ENCODE results near the gene NTF4. TPM values are rescaled to one million over a fixed set of nuclear protein-coding genes. Genes with fewer than 3 reads are reported as not detected.

Gene NTF4
- total and polyA plus RNA-seq, 2 of the 13 experiments (the other 11 are each of a cell fraction or from before 2014, with no cell fraction given): not detected

DNA sequence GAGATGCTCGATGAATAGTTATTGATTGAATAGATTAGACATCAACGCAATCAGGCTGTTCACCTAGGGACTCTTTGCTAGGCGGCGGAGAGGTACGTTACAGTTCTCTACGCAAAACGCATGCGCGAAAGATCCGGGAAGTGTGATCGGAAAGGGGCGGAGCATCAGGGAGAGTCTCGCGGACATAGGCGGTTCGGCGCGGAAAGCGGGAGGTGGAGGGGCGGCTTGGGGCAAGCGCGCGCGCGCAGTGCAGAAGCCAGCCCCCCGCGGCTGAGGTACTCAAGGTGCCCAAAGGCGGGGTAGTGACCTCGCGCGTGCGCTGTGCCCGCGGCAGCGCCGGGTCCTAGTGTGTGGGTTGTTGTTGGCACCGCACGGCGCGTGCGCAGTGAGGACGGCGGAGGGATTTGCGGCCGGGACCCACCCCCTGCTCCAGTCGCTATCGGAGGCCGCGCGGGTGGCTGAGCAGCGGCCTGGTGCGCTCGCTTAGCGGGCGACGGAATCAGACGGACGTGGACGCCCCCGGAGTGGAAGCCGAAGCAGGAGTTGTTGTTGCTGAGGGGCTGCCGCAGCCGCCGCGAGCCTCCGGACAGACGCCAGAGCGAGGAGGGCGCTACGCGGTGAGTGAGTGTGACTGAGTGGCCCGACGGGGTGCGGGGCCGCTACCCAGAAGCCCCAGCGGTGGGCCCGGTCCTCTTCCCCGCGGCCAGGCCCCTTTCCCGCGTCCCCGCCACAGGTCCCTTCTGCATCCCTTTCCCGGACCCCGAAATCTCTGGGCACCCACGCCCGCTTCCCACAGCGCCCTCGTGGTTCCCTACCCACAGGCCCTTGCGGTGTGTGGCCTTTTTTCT, 20.6 kb upstream of the NTF4 start, which contains the start of gene SNRNP70 (continued):
- TF ChIP-seq, protein P1, sequence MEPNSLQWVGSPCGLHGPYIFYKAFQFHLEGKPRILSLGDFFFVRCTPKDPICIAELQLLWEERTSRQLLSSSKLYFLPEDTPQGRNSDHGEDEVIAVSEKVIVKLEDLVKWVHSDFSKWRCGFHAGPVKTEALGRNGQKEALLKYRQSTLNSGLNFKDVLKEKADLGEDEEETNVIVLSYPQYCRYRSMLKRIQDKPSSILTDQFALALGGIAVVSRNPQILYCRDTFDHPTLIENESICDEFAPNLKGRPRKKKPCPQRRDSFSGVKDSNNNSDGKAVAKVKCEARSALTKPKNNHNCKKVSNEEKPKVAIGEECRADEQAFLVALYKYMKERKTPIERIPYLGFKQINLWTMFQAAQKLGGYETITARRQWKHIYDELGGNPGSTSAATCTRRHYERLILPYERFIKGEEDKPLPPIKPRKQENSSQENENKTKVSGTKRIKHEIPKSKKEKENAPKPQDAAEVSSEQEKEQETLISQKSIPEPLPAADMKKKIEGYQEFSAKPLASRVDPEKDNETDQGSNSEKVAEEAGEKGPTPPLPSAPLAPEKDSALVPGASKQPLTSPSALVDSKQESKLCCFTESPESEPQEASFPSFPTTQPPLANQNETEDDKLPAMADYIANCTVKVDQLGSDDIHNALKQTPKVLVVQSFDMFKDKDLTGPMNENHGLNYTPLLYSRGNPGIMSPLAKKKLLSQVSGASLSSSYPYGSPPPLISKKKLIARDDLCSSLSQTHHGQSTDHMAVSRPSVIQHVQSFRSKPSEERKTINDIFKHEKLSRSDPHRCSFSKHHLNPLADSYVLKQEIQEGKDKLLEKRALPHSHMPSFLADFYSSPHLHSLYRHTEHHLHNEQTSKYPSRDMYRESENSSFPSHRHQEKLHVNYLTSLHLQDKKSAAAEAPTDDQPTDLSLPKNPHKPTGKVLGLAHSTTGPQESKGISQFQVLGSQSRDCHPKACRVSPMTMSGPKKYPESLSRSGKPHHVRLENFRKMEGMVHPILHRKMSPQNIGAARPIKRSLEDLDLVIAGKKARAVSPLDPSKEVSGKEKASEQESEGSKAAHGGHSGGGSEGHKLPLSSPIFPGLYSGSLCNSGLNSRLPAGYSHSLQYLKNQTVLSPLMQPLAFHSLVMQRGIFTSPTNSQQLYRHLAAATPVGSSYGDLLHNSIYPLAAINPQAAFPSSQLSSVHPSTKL (CRISPR knock-in tag; IDR thresholded peaks at IDR 0.05): peak; percentile 55; the same call in 1 of the 2 replicates
- peak; percentile 84 for TF ChIP-seq HNRNPLL (IDR thresholded peaks at IDR 0.05; ENCODE audit: low read depth, low read length, poor library complexity, severe bottlenecking)
- TF ChIP-seq BORCS8-MEF2B (CRISPR knock-in tag; IDR thresholded peaks at IDR 0.05): peak; percentile 57; the same call in 1 of the 2 replicates
- TF ChIP-seq, protein P2, sequence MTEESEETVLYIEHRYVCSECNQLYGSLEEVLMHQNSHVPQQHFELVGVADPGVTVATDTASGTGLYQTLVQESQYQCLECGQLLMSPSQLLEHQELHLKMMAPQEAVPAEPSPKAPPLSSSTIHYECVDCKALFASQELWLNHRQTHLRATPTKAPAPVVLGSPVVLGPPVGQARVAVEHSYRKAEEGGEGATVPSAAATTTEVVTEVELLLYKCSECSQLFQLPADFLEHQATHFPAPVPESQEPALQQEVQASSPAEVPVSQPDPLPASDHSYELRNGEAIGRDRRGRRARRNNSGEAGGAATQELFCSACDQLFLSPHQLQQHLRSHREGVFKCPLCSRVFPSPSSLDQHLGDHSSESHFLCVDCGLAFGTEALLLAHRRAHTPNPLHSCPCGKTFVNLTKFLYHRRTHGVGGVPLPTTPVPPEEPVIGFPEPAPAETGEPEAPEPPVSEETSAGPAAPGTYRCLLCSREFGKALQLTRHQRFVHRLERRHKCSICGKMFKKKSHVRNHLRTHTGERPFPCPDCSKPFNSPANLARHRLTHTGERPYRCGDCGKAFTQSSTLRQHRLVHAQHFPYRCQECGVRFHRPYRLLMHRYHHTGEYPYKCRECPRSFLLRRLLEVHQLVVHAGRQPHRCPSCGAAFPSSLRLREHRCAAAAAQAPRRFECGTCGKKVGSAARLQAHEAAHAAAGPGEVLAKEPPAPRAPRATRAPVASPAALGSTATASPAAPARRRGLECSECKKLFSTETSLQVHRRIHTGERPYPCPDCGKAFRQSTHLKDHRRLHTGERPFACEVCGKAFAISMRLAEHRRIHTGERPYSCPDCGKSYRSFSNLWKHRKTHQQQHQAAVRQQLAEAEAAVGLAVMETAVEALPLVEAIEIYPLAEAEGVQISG (CRISPR knock-in tag; IDR thresholded peaks at IDR 0.05): peak; percentile 78
- TF ChIP-seq, protein P3, sequence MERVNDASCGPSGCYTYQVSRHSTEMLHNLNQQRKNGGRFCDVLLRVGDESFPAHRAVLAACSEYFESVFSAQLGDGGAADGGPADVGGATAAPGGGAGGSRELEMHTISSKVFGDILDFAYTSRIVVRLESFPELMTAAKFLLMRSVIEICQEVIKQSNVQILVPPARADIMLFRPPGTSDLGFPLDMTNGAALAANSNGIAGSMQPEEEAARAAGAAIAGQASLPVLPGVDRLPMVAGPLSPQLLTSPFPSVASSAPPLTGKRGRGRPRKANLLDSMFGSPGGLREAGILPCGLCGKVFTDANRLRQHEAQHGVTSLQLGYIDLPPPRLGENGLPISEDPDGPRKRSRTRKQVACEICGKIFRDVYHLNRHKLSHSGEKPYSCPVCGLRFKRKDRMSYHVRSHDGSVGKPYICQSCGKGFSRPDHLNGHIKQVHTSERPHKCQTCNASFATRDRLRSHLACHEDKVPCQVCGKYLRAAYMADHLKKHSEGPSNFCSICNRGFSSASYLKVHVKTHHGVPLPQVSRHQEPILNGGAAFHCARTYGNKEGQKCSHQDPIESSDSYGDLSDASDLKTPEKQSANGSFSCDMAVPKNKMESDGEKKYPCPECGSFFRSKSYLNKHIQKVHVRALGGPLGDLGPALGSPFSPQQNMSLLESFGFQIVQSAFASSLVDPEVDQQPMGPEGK (CRISPR knock-in tag; IDR thresholded peaks at IDR 0.05): peak; percentile 75
- TF ChIP-seq, protein P4, sequence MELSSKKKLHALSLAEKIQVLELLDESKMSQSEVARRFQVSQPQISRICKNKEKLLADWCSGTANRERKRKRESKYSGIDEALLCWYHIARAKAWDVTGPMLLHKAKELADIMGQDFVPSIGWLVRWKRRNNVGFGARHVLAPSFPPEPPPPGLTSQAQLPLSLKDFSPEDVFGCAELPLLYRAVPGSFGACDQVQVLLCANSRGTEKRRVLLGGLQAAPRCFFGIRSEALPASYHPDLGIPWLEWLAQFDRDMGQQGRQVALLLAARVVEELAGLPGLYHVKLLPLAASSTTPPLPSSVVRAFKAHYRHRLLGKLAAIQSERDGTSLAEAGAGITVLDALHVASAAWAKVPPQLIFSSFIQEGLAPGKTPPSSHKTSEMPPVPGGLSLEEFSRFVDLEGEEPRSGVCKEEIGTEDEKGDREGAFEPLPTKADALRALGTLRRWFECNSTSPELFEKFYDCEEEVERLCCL (CRISPR knock-in tag; IDR thresholded peaks at IDR 0.05; ENCODE audit: borderline replicate concordance): peak; percentile 75; the same call in 1 of the 2 replicates
- TF ChIP-seq PHF21A (CRISPR knock-in tag; IDR thresholded peaks at IDR 0.05): peak; percentile 92
- peak; percentile 46 for TF ChIP-seq ZNF563 (CRISPR knock-in tag; IDR thresholded peaks at IDR 0.05)
- TF ChIP-seq GTF2F1 (IDR thresholded peaks at IDR 0.05; ENCODE audit: low read length): no peak
- TF ChIP-seq HCFC1 (IDR thresholded peaks at IDR 0.05; ENCODE audit: low read depth, low read length): peak; percentile 37; the same call in 1 of the 2 replicates
- TF ChIP-seq KDM6A (CRISPR knock-in tag; IDR thresholded peaks at IDR 0.05; ENCODE audit: low read depth): no peak
- no peak; the same call in 1 of the 2 replicates for TF ChIP-seq PPARG (CRISPR knock-in tag; conservative IDR thresholded peaks at IDR 0.05)
- TF ChIP-seq, protein P5, sequence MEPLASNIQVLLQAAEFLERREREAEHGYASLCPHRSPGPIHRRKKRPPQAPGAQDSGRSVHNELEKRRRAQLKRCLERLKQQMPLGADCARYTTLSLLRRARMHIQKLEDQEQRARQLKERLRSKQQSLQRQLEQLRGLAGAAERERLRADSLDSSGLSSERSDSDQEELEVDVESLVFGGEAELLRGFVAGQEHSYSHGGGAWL (CRISPR knock-in tag; IDR thresholded peaks at IDR 0.05): peak; percentile 66
- no peak for TF ChIP-seq U2AF2 (IDR thresholded peaks at IDR 0.05; ENCODE audit: low read depth, low read length)
- TF ChIP-seq TOPORS (CRISPR knock-in tag; IDR thresholded peaks at IDR 0.05): no peak
- TF ChIP-seq, protein P6, sequence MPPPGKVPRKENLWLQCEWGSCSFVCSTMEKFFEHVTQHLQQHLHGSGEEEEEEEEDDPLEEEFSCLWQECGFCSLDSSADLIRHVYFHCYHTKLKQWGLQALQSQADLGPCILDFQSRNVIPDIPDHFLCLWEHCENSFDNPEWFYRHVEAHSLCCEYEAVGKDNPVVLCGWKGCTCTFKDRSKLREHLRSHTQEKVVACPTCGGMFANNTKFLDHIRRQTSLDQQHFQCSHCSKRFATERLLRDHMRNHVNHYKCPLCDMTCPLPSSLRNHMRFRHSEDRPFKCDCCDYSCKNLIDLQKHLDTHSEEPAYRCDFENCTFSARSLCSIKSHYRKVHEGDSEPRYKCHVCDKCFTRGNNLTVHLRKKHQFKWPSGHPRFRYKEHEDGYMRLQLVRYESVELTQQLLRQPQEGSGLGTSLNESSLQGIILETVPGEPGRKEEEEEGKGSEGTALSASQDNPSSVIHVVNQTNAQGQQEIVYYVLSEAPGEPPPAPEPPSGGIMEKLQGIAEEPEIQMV (CRISPR knock-in tag; IDR thresholded peaks at IDR 0.05; ENCODE audit: low read depth): no peak

Measured in HepG2 (cell line).